ENCODE data around the gene SRRD.

SRRD gene

DNA sequence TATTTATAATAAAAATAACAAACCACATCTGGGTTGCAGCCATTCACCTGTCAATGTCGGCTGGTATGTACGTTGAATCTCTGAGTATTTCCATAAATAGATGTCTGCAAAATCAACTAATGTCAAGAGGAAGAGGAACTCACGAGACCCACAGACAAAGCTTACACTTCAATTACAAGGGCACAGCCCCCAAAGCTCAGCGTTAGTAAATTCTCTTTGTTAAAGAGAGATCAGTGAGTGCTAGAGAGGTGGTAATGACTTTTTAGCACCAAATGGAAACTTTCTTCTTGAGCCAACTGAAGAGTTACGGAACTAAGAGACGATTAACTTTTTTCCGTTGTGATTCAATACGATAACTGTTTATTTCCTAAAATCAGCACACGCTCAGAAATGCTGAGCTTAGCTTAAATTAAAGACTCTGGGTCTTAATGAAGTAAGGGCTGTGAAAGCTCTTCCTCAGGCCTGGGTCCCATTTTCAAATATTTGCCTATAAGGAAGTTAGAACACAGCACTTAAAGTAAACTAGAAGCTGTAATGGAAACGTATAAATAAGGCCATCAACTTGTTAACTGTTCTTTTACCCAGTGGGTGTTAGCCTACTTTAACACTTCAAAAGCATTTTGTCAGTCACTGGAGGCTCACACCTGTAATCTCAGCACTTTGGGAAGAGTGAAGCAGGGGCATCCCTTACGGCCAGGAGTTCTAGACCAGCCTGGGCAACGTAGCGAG lies 51.4 kb downstream of the SRRD start:
- H3K9me3 Mint-ChIP-seq, result no peaks in the 10 kb centered on the region
- H3K36me3 Mint-ChIP-seq (ENCODE audit: low read depth), result peaks cover 65% of the 10 kb centered on the region
- peak overlapping the region; percentile 28 for H3K4me3 Mint-ChIP-seq

GRCh38 chr22:26535603-26535908 lies 51.9 kb downstream of the SRRD start:
- Mint-ChIP-seq H3K36me3 (ENCODE audit: low read depth) (peaks cover 66% of the 10 kb centered on the region), H3K27ac (peak overlapping the region; percentile 65), H3K9me3 (no peaks in the 10 kb centered on the region), H3K27me3 (no peaks in the 10 kb centered on the region), H3K4me1 (ENCODE audit: low read depth) (peaks cover 51% of the 10 kb centered on the region), H3K4me3 (peak overlapping the region; percentile 28)

More for the DNA sequence above, 51.4 kb downstream of the SRRD start:
- Mint-ChIP-seq H3K27me3 (no peaks in the 10 kb centered on the region), H3K4me1 (ENCODE audit: low read depth) (peaks cover 51% of the 10 kb centered on the region), H3K27ac (peak overlapping the region; percentile 65)

GRCh38 chr22:26536056-26536761 lies 52.5 kb downstream of the SRRD start:
- H3K27me3 Mint-ChIP-seq, result no peaks in the 10 kb centered on the region
- peaks cover 51% of the 10 kb centered on the region for H3K4me1 Mint-ChIP-seq (ENCODE audit: low read depth)
- peaks cover 65% of the 10 kb centered on the region for H3K36me3 Mint-ChIP-seq (ENCODE audit: low read depth)
- H3K27ac Mint-ChIP-seq, result peak overlapping the region; percentile 52
- H3K4me3 Mint-ChIP-seq, result no peak overlapping the region
- H3K9me3 Mint-ChIP-seq, result no peaks in the 10 kb centered on the region

DNA sequence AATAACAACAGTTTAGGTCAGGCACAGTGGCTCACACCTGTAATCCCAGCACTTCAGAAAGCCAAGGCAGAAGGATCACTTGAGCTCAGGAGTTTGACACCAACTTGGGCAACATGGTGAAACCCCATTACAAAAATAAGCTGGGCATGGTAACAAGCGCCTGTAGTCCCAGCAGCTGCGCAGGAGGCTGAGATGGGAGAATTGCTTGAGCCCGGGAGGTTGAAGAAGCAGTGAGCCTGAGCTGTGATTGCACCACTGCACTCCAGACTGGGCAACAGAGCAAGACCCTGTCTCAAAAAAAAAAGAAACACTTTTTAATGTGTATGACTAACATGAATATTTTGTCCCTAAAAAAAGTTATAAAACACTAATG lies 53.1 kb downstream of the SRRD start:
- H3K4me1 Mint-ChIP-seq (ENCODE audit: low read depth), result peaks cover 51% of the 10 kb centered on the region
- no peak overlapping the region for H3K4me3 Mint-ChIP-seq
- no peaks in the 10 kb centered on the region for H3K9me3 Mint-ChIP-seq
- peak overlapping the region; percentile 52 for H3K27ac Mint-ChIP-seq
- H3K36me3 Mint-ChIP-seq (ENCODE audit: low read depth), result peaks cover 59% of the 10 kb centered on the region
- H3K27me3 Mint-ChIP-seq, result no peaks in the 10 kb centered on the region

DNA sequence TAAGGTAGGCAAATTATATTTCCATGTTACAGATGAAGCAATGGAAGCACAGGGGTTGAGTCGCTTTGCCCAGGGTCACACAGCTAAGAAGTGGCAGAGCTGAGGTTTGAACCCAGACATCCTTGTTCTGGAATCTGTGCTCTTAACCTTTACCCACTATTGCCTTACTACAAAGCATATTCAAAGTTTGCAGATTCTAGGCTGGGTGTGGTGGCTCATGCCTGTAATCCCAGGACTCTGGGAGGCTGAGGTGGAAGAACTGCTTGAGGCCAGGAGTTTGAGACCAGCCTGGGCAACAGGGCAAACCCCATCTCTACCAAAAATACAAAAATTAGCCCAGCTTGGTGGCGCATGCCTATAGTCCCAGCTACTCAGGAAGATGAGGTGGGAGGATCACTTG lies 56.4 kb downstream of the SRRD start:
- H3K9me3 Mint-ChIP-seq, result no peaks in the 10 kb centered on the region
- H3K4me1 Mint-ChIP-seq (ENCODE audit: low read depth), result peaks cover 51% of the 10 kb centered on the region
- H3K27me3 Mint-ChIP-seq, result no peaks in the 10 kb centered on the region
- H3K36me3 Mint-ChIP-seq (ENCODE audit: low read depth), result peaks cover 59% of the 10 kb centered on the region
- H3K4me3 Mint-ChIP-seq, result no peak overlapping the region
- H3K27ac Mint-ChIP-seq, result peak overlapping the region; percentile 58

DNA sequence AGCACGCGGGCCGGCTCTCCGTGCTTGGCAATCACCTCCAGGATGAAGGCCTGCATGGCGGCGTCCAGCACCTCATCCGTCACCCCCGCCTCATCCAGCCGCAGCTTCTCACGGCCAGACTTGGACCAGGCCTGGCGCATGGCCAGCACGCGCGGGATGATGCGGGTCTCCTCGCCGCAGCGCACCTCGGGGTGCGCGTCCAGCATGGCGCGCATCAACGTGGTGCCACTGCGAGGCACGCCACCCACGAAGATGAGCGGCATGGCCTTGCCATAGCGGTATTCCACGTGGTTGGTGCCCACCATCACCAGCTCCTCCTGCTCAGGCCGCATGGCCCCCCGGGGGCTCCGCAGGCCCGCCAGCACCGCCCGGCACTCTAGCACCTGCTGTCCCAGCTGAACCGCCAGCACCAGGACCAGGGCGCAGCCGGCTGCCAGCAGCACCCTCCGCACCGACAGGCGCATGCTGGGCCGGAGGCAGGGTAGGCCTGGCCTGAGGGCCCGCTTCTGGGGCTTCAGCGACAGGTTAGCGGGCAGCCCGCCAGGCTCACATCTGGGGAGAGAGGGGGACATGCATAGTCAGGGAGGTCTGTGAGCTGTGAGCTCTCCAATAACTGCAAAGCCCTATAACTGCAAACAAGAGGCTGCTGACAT lies 57.6 kb downstream of the SRRD start:
- Mint-ChIP-seq H3K4me1 (ENCODE audit: low read depth) (peaks cover 48% of the 10 kb centered on the region), H3K36me3 (ENCODE audit: low read depth) (peaks cover 56% of the 10 kb centered on the region), H3K27me3 (no peaks in the 10 kb centered on the region), H3K4me3 (no peak overlapping the region), H3K27ac (no peak overlapping the region), H3K9me3 (no peaks in the 10 kb centered on the region)

GRCh38 chr22:26542831-26543230 lies 59.2 kb downstream of the SRRD start:
- Mint-ChIP-seq H3K27me3 (no peaks in the 10 kb centered on the region), H3K4me1 (ENCODE audit: low read depth) (peaks cover 50% of the 10 kb centered on the region), H3K4me3 (no peak overlapping the region), H3K9me3 (peaks cover 3% of the 10 kb centered on the region), H3K27ac (peak overlapping the region; percentile 37), H3K36me3 (ENCODE audit: low read depth) (peaks cover 58% of the 10 kb centered on the region)
